ENCODE data around the gene BHLHE23.

BHLHE23 gene

GRCh38 chr20:62966212-62967148 is 40.3 kb downstream of the BHLHE23 start:
- ATAC-seq: no peak
- TF ChIP-seq TCF4 (CRISPR knock-in tag; IDR thresholded peaks at IDR 0.05; ENCODE audit: borderline replicate concordance): no peak
- no peak for TF ChIP-seq RARB (CRISPR knock-in tag; IDR thresholded peaks at IDR 0.05)
- TF ChIP-seq PPARA (CRISPR knock-in tag; IDR thresholded peaks at IDR 0.05; ENCODE audit: borderline replicate concordance): no peak
- no peak for TF ChIP-seq ZNF8 (CRISPR knock-in tag; IDR thresholded peaks at IDR 0.05)
- TF ChIP-seq PATZ1 (CRISPR knock-in tag; IDR thresholded peaks at IDR 0.05; ENCODE audit: borderline replicate concordance): no peak
- no peak for TF ChIP-seq ZNF70 (CRISPR knock-in tag; IDR thresholded peaks at IDR 0.05)
- no peak for TF ChIP-seq ESRRG (CRISPR knock-in tag; IDR thresholded peaks at IDR 0.05)
- no peak for TF ChIP-seq TOX (CRISPR knock-in tag; IDR thresholded peaks at IDR 0.05; ENCODE audit: borderline replicate concordance)
- TF ChIP-seq POU6F1 (CRISPR knock-in tag; IDR thresholded peaks at IDR 0.05; ENCODE audit: borderline replicate concordance, low read depth): no peak
- TF ChIP-seq CSDC2 (CRISPR knock-in tag; IDR thresholded peaks at IDR 0.05): no peak
- TF ChIP-seq GLIS3 (CRISPR knock-in tag; IDR thresholded peaks at IDR 0.05): no peak
- TF ChIP-seq ARNTL (CRISPR knock-in tag; IDR thresholded peaks at IDR 0.05; ENCODE audit: borderline replicate concordance, low read depth): no peak

GRCh38 chr20:62965363-62965771 is 41.4 kb downstream of the BHLHE23 start:
- ATAC-seq: no peak
- TF ChIP-seq ZNF8 (CRISPR knock-in tag; IDR thresholded peaks at IDR 0.05) (no peak), ESRRG (CRISPR knock-in tag; IDR thresholded peaks at IDR 0.05) (no peak), ZNF70 (CRISPR knock-in tag; IDR thresholded peaks at IDR 0.05) (no peak), ARNTL (CRISPR knock-in tag; IDR thresholded peaks at IDR 0.05; ENCODE audit: borderline replicate concordance, low read depth) (no peak), RARB (CRISPR knock-in tag; IDR thresholded peaks at IDR 0.05) (no peak), TSHZ2 (CRISPR knock-in tag; IDR thresholded peaks at IDR 0.05) (no peak), ZFP3 (CRISPR knock-in tag; IDR thresholded peaks at IDR 0.05) (no peak), PPARA (CRISPR knock-in tag; IDR thresholded peaks at IDR 0.05; ENCODE audit: borderline replicate concordance) (no peak), CSDC2 (CRISPR knock-in tag; IDR thresholded peaks at IDR 0.05) (no peak), TOX (CRISPR knock-in tag; IDR thresholded peaks at IDR 0.05; ENCODE audit: borderline replicate concordance) (no peak), ZFP30 (CRISPR knock-in tag; IDR thresholded peaks at IDR 0.05) (no peak), ZC3H10 (CRISPR knock-in tag; IDR thresholded peaks at IDR 0.05) (no peak), PATZ1 (CRISPR knock-in tag; IDR thresholded peaks at IDR 0.05; ENCODE audit: borderline replicate concordance) (no peak), CSRNP3 (CRISPR knock-in tag; IDR thresholded peaks at IDR 0.05) (no peak), ISL1 (CRISPR knock-in tag; IDR thresholded peaks at IDR 0.05) (no peak)

GRCh38 chr20:62964700-62965099 is 42.1 kb downstream of the BHLHE23 start:
- ATAC-seq: no peak; the same call in 2 of the 3 replicates
- TF ChIP-seq ZFP3 (CRISPR knock-in tag; IDR thresholded peaks at IDR 0.05) (no peak), TCF4 (CRISPR knock-in tag; IDR thresholded peaks at IDR 0.05; ENCODE audit: borderline replicate concordance) (no peak), CSDC2 (CRISPR knock-in tag; IDR thresholded peaks at IDR 0.05) (no peak), PATZ1 (CRISPR knock-in tag; IDR thresholded peaks at IDR 0.05; ENCODE audit: borderline replicate concordance) (no peak), POU6F1 (CRISPR knock-in tag; IDR thresholded peaks at IDR 0.05; ENCODE audit: borderline replicate concordance, low read depth) (no peak), CREB5 (CRISPR knock-in tag; IDR thresholded peaks at IDR 0.05; ENCODE audit: low read depth) (no peak), ESRRG (CRISPR knock-in tag; IDR thresholded peaks at IDR 0.05) (no peak), ZFP30 (CRISPR knock-in tag; IDR thresholded peaks at IDR 0.05) (no peak)
